ENCODE results near the gene INO80. TPM values are rescaled to one million over a fixed set of nuclear protein-coding genes. Genes with fewer than 3 reads are reported as not detected.
A peak's percentile ranks its signal among the peaks of the same experiment; 100 is the strongest.

INO80 gene
- total RNA-seq, 2 experiments from 2014 or later, result 22.2 to 25.1 TPM

DNA sequence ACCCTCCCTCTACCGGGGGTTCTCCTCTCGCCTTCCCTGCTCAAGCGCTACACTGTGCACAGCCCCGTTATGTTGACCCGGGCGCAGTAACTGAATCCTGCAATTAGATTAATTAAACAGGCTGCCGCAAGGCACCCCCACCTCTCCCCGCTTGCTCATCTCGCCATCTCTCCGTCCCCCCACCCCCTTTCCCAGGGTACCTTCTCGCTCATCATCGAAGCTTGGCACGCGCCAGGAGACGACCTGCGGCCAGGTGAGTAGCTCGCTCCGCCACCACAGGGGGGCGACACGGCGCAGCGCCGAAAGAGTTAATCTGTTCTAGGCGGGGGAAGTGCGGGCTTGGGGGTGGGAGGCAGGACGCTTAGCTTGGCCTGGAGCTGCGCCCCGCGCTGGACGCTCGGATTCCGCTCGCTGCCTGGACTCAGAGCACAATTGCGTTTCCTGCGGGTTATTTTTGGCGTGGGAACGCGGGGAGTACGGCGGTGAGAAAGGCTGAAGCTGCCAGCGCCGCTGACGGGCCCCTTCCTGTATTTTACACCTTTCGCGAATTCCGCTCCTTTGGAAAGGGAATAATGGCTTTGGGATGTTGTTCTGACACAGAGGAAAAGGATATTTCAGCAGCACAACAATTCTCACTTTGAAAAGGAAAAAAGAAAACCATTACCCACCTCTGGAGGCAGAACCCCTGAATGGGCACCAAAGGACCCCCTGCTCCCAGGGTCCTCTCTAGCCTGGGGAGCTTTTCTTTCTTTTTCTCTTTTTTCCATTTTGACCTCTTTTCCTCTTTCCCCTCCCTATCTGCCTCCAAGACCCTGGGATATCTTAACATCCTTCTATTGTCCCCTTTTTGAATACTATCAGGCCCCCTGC, 185.4 kb downstream of the INO80 start:
- H3K9me3 Mint-ChIP-seq (ENCODE audit: low read depth), result no peaks in the 10 kb centered on the region
- intact Hi-C loops (cut with DNase I, micrococcal nuclease), result loop anchor here in 1 of 2 experiments (10.0 kb wide), 1 partner anchor 94 kb away; no protein-coding TSS in a partner anchor
- H3K36me3 Mint-ChIP-seq (ENCODE audit: low read depth), result no peaks in the 10 kb centered on the region
- H3K27ac Mint-ChIP-seq, result no peak overlapping the region
- ChIA-PET POLR2A (interaction anchor here (0.9 to 1.0 kb wide), 2 partner anchors 9 to 12 kb away, joined by 3 read pairs; no protein-coding TSS in a partner anchor), CTCF (interaction anchor here (0.6 to 10.5 kb wide), 14 partner anchors 10 to 254 kb away, joined by 3 to 98 read pairs (median 6); partner anchors contain the start of gene CHAC1)
- DNase-seq, result peak; percentile 81
- H3K27me3 Mint-ChIP-seq, result peaks cover 48% of the 10 kb centered on the region
- peak overlapping the region; percentile 20 for H3K4me3 Mint-ChIP-seq
- ATAC-seq, result peak; percentile 50
- H3K4me1 Mint-ChIP-seq, result peaks cover 32% of the 10 kb centered on the region

DNA sequence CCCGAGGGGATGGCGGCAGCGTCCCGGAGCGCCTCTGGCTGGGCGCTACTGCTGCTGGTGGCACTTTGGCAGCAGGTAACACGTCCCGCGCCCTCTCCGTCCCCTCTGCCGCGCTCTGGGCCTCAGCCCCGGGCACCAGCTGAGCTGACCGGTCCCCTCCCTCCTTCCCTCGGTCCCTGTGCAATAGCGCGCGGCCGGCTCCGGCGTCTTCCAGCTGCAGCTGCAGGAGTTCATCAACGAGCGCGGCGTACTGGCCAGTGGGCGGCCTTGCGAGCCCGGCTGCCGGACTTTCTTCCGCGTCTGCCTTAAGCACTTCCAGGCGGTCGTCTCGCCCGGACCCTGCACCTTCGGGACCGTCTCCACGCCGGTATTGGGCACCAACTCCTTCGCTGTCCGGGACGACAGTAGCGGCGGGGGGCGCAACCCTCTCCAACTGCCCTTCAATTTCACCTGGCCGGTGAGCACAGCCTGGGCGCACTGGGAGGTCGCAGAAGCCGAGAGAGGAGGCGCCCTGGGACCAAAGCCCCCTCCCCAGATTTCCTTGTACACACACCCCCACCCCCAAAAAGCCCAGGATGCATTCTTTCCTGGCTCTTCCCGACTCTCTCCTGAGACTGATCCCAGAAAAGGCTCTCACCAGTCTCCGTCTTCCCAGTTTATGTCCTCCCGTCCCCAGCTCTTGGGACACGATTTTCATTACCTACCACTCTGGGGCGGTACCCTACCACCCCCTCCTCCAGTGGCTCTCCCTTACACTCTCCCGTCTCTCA, 186.2 kb downstream of the INO80 start:
- Mint-ChIP-seq H3K27ac (no peak overlapping the region), H3K36me3 (ENCODE audit: low read depth) (no peaks in the 10 kb centered on the region), H3K4me1 (peaks cover 32% of the 10 kb centered on the region), H3K4me3 (peak overlapping the region; percentile 20), H3K27me3 (peaks cover 54% of the 10 kb centered on the region), H3K9me3 (ENCODE audit: low read depth) (no peaks in the 10 kb centered on the region)
- ChIA-PET POLR2A (interaction anchor here (0.9 to 1.0 kb wide), 2 partner anchors 10 to 13 kb away, joined by 3 read pairs; no protein-coding TSS in a partner anchor), CTCF (interaction anchor here (0.6 to 10.5 kb wide), 11 partner anchors 9 to 254 kb away, joined by 3 to 98 read pairs (median 7); partner anchors contain the start of gene CHAC1)
- ATAC-seq (no peak), DNase-seq (peak; percentile 34)
- intact Hi-C loops (cut with DNase I, micrococcal nuclease), result loop anchor here (1.0 to 10.0 kb wide), 3 partner anchors 23 to 95 kb away; partner anchors contain the start of gene CHAC1 (in 1 of the 2)

Other genes with a start within 250 kb of the INO80 start
- under 1 TPM; 0.25 to 0.41 TPM for gene RHOV, start 242.0 kb downstream of the INO80 start, total RNA-seq
- gene VPS18, start 221.8 kb downstream of the INO80 start, total RNA-seq, result 1 to 10 TPM; 6.2 TPM
- under 1 TPM; 0.18 to 0.30 TPM for gene DLL4, start 186.9 kb downstream of the INO80 start, total RNA-seq
- 10 to 100 TPM; 31.1 to 32.2 TPM for gene CHAC1, start 162.8 kb downstream of the INO80 start, total RNA-seq
- not detected for gene EXD1, start 114.5 kb upstream of the INO80 start, total RNA-seq
- 10 to 100 TPM; 32.7 to 34.5 TPM for gene CHP1, start 115.0 kb upstream of the INO80 start, total RNA-seq
- 10 to 100 TPM; 11.5 to 14.0 TPM for gene OIP5, start 216.3 kb upstream of the INO80 start, total RNA-seq
- 100 to 1,000 TPM; 179 to 206 TPM for gene NUSAP1, start 216.6 kb upstream of the INO80 start, total RNA-seq

All from activated CD4-positive, alpha-beta T cell treated with anti-CD3 and anti-CD28 coated beads for 36 hours (primary cell).